B cell (primary cell): ENCODE data around the gene NUCB1.

ENCODE experiments used
- EZH2 ChIP-seq: IDR thresholded peaks from 2 replicates; pipeline ENCODE4 v1.6.1; 2012; ENCODE audit warnings: borderline replicate concordance, low read depth, mild to moderate bottlenecking, moderate library complexity, low read length; ENCODE audit not compliant: insufficient read depth, poor library complexity, severe bottlenecking
- TF ChIP-seq, protein P1 (sequence below): fragments of 200-600 bp; IDR thresholded peaks from one replicate; pipeline ENCODE4 v1.8.0; 2022; ENCODE audit warnings: antibody characterized with exemption, mild to moderate bottlenecking

GRCh38 chr19:48963371-48964204, 63.5 kb downstream of the NUCB1 start:
- TF ChIP-seq, protein P1, sequence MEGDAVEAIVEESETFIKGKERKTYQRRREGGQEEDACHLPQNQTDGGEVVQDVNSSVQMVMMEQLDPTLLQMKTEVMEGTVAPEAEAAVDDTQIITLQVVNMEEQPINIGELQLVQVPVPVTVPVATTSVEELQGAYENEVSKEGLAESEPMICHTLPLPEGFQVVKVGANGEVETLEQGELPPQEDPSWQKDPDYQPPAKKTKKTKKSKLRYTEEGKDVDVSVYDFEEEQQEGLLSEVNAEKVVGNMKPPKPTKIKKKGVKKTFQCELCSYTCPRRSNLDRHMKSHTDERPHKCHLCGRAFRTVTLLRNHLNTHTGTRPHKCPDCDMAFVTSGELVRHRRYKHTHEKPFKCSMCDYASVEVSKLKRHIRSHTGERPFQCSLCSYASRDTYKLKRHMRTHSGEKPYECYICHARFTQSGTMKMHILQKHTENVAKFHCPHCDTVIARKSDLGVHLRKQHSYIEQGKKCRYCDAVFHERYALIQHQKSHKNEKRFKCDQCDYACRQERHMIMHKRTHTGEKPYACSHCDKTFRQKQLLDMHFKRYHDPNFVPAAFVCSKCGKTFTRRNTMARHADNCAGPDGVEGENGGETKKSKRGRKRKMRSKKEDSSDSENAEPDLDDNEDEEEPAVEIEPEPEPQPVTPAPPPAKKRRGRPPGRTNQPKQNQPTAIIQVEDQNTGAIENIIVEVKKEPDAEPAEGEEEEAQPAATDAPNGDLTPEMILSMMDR = no peak
- TF ChIP-seq EZH2 = no peak
